MCF 10A (cell line): Measurements from ENCODE around the gene SLC2A10. TPM values are rescaled to one million over a fixed set of nuclear protein-coding genes. Genes with fewer than 3 reads are reported as not detected.
A peak's percentile ranks its signal among the peaks of the same experiment; 100 is the strongest.

ENCODE experiments used
- BruUV-seq: library from RNA; stranded (reverse); fragments of 400-500 nt; replicated peaks from 2 replicates; lab custom pipeline; 2021; lab: Mats Ljungman, UMichigan
- CTCF ChIA-PET: fragments of 300-600 bp; sonication (Branson Sonifier 250); formaldehyde crosslinking; extraction: SDS; loops from one replicate; lab custom pipeline; 2021; ENCODE audit warnings: antibody characterized with exemption, inconsistent platforms; lab: Yijun Ruan, JAX
- POLR2A ChIA-PET: fragments of 300-600, 350-650 bp; sonication (Branson Sonifier 250); formaldehyde crosslinking; extraction: SDS; loops from one replicate; lab custom pipeline; 2020; ENCODE audit warnings: antibody characterized with exemption, inconsistent platforms; lab: Yijun Ruan, JAX
- DNase-seq: peaks from one replicate; pipeline ENCODE4 v3.0.0-alpha.2; 2018; ENCODE audit not compliant: unreplicated experiment
- H3K27ac Mint-ChIP-seq: one replicate; pipeline ENCODE4 v1.8.0; 2022; ENCODE audit warnings: mild to moderate bottlenecking, low read depth, mixed read lengths; ENCODE audit not compliant: unreplicated experiment
- H3K27me3 Mint-ChIP-seq: one replicate; pipeline ENCODE4 v1.8.0; 2022; ENCODE audit warnings: mixed read lengths; ENCODE audit not compliant: insufficient read depth, unreplicated experiment
- H3K36me3 Mint-ChIP-seq: one replicate; pipeline ENCODE4 v1.8.0; 2022; ENCODE audit warnings: mild to moderate bottlenecking, moderate library complexity, mixed read lengths; ENCODE audit not compliant: insufficient read depth, unreplicated experiment
- H3K4me1 Mint-ChIP-seq: one replicate; pipeline ENCODE4 v1.8.0; 2022; ENCODE audit warnings: mixed read lengths; ENCODE audit not compliant: insufficient read depth, unreplicated experiment
- H3K4me3 Mint-ChIP-seq: one replicate; pipeline ENCODE4 v1.8.0; 2022; ENCODE audit warnings: mild to moderate bottlenecking, moderate library complexity, mixed read lengths; ENCODE audit not compliant: unreplicated experiment
- H3K9me3 Mint-ChIP-seq: one replicate; pipeline ENCODE4 v1.8.0; 2022; ENCODE audit warnings: mixed read lengths; ENCODE audit not compliant: unreplicated experiment
- CTCF ChIP-seq: fragments of 200-600 bp; IDR thresholded peaks from one replicate; pipeline ENCODE4 v1.8.0; 2022; ENCODE audit warnings: antibody characterized with exemption, mild to moderate bottlenecking; ENCODE audit not compliant: unreplicated experiment
- intact Hi-C: fragments of 100-400 bp; cut with micrococcal nuclease; formaldehyde crosslinking; loops from 2 replicates; pipeline ENCODE4 v1.14.1; 2022
- total RNA-seq: library from RNA; stranded (reverse); gene quantifications from 2 replicates; pipeline ENCODE4 v1.2.3, GENCODE V29; 2022

SLC2A10 gene
- total RNA-seq, 1 experiment from 2014 or later, result not detected

DNA sequence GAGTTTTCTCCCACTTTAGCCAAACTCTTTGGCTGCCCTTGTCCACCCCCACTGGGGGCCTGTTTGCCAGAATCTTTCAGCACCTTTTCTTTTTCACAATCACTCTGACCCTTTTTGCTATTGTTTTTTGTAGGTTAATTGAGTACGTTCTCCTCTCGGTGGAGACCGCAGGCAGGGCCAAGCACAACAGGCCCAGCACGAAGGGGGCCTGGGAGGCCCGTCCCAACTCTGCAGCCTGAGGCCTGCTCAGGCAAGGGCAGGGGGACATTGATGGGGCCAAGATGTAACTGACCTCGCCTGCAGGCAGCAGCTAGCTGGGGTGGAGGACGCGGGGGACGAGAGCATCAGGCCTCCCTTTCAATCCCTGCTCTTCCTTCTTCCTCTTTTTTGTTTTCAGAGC, 47.7 kb downstream of the SLC2A10 start:
- no peak for DNase-seq
- ChIA-PET POLR2A (interaction anchor here (0.7 to 1.7 kb wide), 2 partner anchors 368 to 650 kb away, joined by 3 to 6 read pairs; no protein-coding TSS in a partner anchor), CTCF (interaction anchor here (0.7 to 8.0 kb wide), 27 partner anchors 12 to 1436 kb away, joined by 3 to 93 read pairs (median 5); no protein-coding TSS in a partner anchor)
- Mint-ChIP-seq H3K27ac (no peak overlapping the region), H3K4me3 (no peak overlapping the region), H3K27me3 (peaks cover 27% of the 10 kb centered on the region), H3K4me1 (peaks cover 5% of the 10 kb centered on the region), H3K9me3 (no peaks in the 10 kb centered on the region), H3K36me3 (no peaks in the 10 kb centered on the region)
- TF ChIP-seq CTCF, result no peak
- intact Hi-C loops, result loop anchor here (10.0 kb wide), 1 partner anchor 438 kb away; no protein-coding TSS in a partner anchor
- BruUV-seq, result no TSS peak

DNA sequence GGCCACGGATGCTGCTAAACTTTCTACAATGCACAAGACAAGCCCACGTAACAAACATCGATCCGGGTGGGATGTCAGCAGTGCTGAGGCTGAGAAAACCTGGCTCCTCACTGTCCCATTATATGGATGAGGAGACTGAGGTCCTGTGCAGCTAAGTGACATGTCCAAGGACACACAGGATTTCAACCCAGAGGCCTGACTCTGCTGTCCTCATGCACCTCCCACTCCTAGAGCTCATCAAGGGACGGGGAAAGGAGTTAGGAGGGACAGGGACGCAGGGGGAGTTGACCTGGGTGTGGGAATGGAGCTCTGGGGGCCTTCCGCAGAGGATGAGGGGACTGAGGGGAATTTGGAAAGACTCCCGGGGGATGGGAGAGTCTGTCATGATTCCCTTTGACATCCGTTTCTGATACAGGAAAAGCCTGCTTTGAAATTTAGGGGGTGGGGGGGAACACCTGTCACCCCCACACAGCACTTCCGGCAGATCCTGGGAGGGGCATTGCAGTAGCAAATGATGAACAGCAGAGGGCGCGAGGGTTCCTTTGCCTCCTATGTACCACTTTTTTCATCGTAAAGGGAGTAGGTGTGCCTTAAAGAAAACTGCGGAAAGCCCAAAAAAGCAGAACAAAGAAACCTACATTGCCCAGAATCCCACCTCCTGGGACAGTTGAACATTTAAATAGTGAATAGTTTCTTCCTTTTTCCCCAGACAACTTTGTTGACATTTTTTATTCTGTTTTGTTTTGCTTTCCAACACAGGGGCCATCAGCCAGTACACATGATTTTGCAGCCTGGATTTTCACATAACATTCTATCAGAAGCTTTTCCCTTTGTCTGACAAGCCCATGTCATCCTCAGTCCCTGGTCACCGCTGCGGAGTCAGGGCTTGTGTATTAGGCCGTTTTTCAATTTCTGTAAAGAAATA, 48.6 kb downstream of the SLC2A10 start:
- H3K4me3 Mint-ChIP-seq, result no peak overlapping the region
- DNase-seq, result peak; percentile 72
- peak; percentile 93 for TF ChIP-seq CTCF
- BruUV-seq, result no TSS peak
- intact Hi-C loops, result loop anchor here (1.0 to 10.0 kb wide), 4 partner anchors 262 to 627 kb away; no protein-coding TSS in a partner anchor
- H3K4me1 Mint-ChIP-seq, result peaks cover under 1% of the 10 kb centered on the region
- no peaks in the 10 kb centered on the region for H3K36me3 Mint-ChIP-seq
- H3K27me3 Mint-ChIP-seq, result peaks cover 27% of the 10 kb centered on the region
- ChIA-PET POLR2A (interaction anchor here (0.6 to 1.7 kb wide), 2 partner anchors 367 to 479 kb away, joined by 3 to 6 read pairs; no protein-coding TSS in a partner anchor), CTCF (interaction anchor here (0.6 to 8.0 kb wide), 48 partner anchors 9 to 1608 kb away, joined by 3 to 93 read pairs (median 4); no protein-coding TSS in a partner anchor)
- H3K27ac Mint-ChIP-seq, result no peak overlapping the region
- H3K9me3 Mint-ChIP-seq, result no peaks in the 10 kb centered on the region

DNA sequence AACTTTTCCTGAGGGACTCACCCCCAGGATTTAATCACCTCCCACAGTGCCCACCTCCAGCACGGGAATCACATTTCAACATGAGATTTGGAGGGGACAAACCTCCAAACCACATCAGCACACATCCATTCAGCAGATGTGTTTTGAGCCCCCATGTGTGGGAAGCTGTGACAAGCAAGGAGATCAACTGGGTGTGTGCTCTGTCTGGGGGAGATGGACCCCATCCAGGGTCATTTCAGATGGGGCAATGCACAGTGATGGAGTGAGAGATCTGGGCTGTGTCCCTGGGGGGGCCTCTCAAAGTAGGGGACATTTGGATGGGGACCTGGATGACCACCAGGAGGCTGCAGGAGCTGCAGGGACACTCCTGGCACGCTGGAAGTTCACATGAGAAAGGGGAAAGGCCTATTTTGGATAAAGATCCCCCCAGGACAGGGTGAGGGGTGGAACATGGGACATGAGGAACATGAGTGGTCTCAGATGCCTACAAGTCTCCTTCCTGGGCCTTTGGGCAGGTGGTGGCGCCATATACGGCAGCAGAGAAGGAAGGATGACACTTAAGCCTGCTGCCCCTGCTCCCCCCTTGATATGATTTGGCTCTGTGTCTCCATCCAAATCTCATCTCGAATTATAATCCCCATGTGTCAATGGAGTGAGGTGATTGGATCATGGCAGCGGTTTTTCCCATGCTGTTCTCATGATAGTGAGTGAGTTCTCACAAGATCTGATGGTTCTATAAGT, 49.6 kb downstream of the SLC2A10 start:
- Mint-ChIP-seq H3K4me1 (no peaks in the 10 kb centered on the region), H3K36me3 (no peaks in the 10 kb centered on the region), H3K4me3 (no peak overlapping the region), H3K27ac (no peak overlapping the region), H3K9me3 (no peaks in the 10 kb centered on the region), H3K27me3 (peaks cover 27% of the 10 kb centered on the region)
- DNase-seq, result no peak
- ChIA-PET CTCF (interaction anchor here (0.6 to 8.0 kb wide), 19 partner anchors 10 to 1607 kb away, joined by 3 to 93 read pairs (median 5); no protein-coding TSS in a partner anchor), POLR2A (interaction anchor here (0.6 to 1.7 kb wide), 2 partner anchors 366 to 480 kb away, joined by 3 to 6 read pairs; no protein-coding TSS in a partner anchor)
- TF ChIP-seq CTCF, result no peak
- intact Hi-C loops, result loop anchor here (1.0 to 10.0 kb wide), 4 partner anchors 261 to 626 kb away; no protein-coding TSS in a partner anchor
- BruUV-seq, result no TSS peak
